Left ventricle myocardium inferior (tissue), 1 donor: ENCODE results near the gene ANTXR1. TPM values are rescaled to one million over a fixed set of nuclear protein-coding genes. Genes with fewer than 3 reads are reported as not detected.

Source experiments
- DNase-seq: peaks from one replicate; pipeline ENCODE4 v3.0.0-alpha.2; 2020
- H3K27ac ChIP-seq: fragments of 200-600 bp; replicated peaks from 2 replicates; pipeline ENCODE4 v1.8.0; 2021
- H3K27me3 ChIP-seq: fragments of 200-600 bp; 2 replicates; pipeline ENCODE4 v1.8.0; 2021; ENCODE audit warnings: low read depth
- H3K36me3 ChIP-seq: fragments of 200-600 bp; 2 replicates; pipeline ENCODE4 v1.8.0; 2021
- H3K4me1 ChIP-seq: fragments of 200-600 bp; 2 replicates; pipeline ENCODE4 v1.8.0; 2021
- H3K4me3 ChIP-seq: fragments of 200-600 bp; 2 replicates; pipeline ENCODE4 v1.8.0; 2021; ENCODE audit warnings: mild to moderate bottlenecking, moderate library complexity
- H3K9me3 ChIP-seq: fragments of 200-600 bp; replicated peaks from 2 replicates; pipeline ENCODE4 v1.8.0; 2021
- intact Hi-C: fragments of 100-400 bp; cut with micrococcal nuclease; formaldehyde crosslinking; loops from one replicate; pipeline ENCODE4 v1.11.0; 2022
- total RNA-seq: library from RNA; stranded (reverse); fragmentation: NEBNext Ultra II Directional; extraction: Animal tissue kit (Norgen Biotek cat#: 25700); gene quantifications from one replicate; pipeline ENCODE4 v1.2.1, GENCODE V29; 2021
- TF ChIP-seq, protein P1 (sequence below): fragments of 200-600 bp; IDR thresholded peaks from 2 replicates; pipeline ENCODE4 v1.8.0; 2021; ENCODE audit warnings: antibody characterized with exemption, mild to moderate bottlenecking, borderline replicate concordance
- donor health status: DM: no; HTN: yes; CAD: no; lungs with severe emphysema.

The ANTXR1 gene
- total RNA-seq, 1 donor from 2014 or later = 23.3 TPM

DNA sequence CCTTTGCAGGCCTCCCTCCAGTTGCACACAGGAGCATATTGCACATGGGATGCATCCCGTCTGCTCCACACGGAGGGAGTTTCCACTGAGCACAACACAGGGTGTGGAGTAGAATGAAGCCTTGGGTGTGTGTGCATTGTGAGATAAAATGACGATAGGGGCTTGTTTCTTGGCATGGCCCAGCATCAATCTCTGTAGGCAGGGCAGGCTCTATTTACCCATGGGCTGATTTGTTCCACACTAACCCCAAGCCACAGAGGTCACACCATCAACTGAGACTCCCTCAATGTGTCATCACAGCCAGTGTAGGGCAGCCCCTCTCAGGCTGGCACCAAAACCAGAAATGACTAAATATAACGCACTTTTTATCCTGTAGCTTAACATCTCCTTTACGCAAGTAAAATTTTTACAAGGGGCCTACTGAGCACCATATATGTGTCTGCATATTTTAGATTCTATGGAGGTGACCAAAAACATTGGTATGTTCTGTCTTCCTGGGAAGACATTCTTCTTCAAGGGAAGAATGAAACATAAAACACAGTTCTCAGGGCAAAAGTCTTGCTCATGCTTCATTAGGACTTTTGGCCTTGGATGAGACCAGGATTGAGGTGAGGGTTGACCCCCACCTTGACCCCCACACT, 41.3 kb upstream of the ANTXR1 start:
- peaks cover 12% of the 10 kb centered on the region for H3K27me3 ChIP-seq
- no peak for DNase-seq
- no peak overlapping the region for H3K27ac ChIP-seq
- intact Hi-C loops = no loop called here
- TF ChIP-seq, protein P1, sequence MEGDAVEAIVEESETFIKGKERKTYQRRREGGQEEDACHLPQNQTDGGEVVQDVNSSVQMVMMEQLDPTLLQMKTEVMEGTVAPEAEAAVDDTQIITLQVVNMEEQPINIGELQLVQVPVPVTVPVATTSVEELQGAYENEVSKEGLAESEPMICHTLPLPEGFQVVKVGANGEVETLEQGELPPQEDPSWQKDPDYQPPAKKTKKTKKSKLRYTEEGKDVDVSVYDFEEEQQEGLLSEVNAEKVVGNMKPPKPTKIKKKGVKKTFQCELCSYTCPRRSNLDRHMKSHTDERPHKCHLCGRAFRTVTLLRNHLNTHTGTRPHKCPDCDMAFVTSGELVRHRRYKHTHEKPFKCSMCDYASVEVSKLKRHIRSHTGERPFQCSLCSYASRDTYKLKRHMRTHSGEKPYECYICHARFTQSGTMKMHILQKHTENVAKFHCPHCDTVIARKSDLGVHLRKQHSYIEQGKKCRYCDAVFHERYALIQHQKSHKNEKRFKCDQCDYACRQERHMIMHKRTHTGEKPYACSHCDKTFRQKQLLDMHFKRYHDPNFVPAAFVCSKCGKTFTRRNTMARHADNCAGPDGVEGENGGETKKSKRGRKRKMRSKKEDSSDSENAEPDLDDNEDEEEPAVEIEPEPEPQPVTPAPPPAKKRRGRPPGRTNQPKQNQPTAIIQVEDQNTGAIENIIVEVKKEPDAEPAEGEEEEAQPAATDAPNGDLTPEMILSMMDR = no peak
- no peak overlapping the region for H3K4me3 ChIP-seq
- peaks cover 2% of the 10 kb centered on the region for H3K4me1 ChIP-seq
- no peaks in the 10 kb centered on the region for H3K9me3 ChIP-seq
- H3K36me3 ChIP-seq = no peaks in the 10 kb centered on the region

DNA sequence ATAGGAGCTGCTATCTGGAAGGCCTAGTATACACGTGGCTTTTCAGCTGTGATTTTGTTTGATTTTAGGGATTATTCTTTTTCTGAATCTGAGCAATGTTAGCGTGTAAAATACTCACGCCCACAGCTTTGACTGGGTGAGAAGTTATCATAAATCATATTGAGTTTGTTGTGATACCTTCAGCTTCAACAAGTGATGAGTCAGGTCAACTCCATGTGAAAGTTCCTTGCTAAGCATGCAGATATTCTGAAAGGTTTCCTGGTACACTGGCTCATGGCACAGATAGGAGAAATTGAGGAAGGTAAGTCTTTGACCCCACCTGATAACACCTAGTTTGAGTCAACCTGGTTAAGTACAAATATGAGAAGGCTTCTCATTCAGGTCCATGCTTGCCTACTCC, 38.7 kb upstream of the ANTXR1 start, which contains the start of gene GKN1:
GKN1 (plus strand) TSS at position 386 of the 400 bp plus-strand sequence. CDS start 42 bp downstream, outside the sequence.
- H3K27ac ChIP-seq = no peak within 1 kb of the TSS
- no peaks in the 10 kb centered on the region for H3K9me3 ChIP-seq
- H3K36me3 ChIP-seq = no peaks in the 10 kb centered on the region
- H3K4me3 ChIP-seq = no peak within 1 kb of the TSS
- intact Hi-C loops = no loop called here
- peaks cover 29% of the 10 kb centered on the region for H3K27me3 ChIP-seq
- DNase-seq = no peak
- peaks cover 2% of the 10 kb centered on the region for H3K4me1 ChIP-seq
- TF ChIP-seq, protein P1 = no peak

DNA sequence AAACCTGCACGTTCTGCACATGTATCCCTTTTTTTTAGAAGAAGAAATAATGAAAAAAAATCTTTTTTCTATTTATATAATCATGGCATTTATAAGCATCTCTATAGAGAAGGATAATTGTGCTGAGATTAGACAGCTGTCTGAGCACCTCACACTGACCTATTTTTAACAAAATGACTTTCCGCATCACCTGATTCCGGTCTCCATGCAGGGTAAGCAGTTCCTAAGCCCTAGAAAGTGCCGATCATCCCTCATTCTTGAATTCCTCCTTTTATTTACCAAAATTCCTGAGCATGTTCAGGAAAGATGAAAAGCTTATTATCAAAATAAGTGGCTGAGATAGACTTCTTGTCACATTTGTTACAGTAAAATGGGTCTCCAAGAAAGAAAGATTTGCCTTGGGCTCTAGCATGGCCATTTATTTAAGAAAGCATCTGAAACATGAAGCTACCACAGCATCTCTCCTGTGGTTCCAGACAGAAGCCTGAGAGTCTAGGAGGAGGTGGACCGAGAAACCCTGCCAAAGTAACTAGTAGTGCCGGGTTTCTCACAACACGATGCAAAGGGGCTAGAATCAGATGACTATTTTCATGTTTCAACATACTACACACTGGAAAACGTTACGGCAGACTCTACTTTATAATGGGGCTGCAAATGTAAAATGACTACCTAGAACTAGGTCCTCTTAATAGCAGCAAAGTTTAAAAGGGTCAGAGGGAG, 37.9 kb upstream of the ANTXR1 start:
- H3K9me3 ChIP-seq = no peaks in the 10 kb centered on the region
- H3K4me3 ChIP-seq = no peak overlapping the region
- no peak for DNase-seq
- H3K27ac ChIP-seq = no peak overlapping the region
- peaks cover 2% of the 10 kb centered on the region for H3K4me1 ChIP-seq
- TF ChIP-seq, protein P1 = no peak
- intact Hi-C loops = no loop called here
- H3K36me3 ChIP-seq = no peaks in the 10 kb centered on the region
- peaks cover 38% of the 10 kb centered on the region for H3K27me3 ChIP-seq

DNA sequence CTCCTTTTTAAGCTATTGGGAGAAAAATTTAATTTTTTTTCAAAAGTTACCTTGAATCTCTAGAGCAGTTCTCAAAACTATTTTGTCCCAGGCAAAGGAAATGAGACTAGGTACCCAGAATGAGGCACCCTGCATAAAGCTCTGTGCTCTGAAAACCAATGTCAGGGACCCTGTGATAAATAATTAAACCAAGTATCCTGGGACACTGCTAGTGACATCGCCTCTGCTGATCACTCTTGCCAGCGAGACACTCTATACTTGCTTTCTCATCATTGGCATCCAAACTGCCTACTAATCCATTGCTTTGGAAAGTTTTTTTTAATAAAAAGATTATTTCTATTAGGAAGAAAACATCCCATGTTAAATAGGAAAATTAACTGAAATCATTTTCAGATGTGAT, 37.1 kb upstream of the ANTXR1 start:
- H3K27me3 ChIP-seq = peaks cover 38% of the 10 kb centered on the region
- H3K36me3 ChIP-seq = no peaks in the 10 kb centered on the region
- H3K4me1 ChIP-seq = peaks cover 2% of the 10 kb centered on the region
- H3K9me3 ChIP-seq = no peaks in the 10 kb centered on the region
- TF ChIP-seq, protein P1 = no peak
- intact Hi-C loops = no loop called here
- H3K27ac ChIP-seq = no peak overlapping the region
- no peak for DNase-seq
- no peak overlapping the region for H3K4me3 ChIP-seq

DNA sequence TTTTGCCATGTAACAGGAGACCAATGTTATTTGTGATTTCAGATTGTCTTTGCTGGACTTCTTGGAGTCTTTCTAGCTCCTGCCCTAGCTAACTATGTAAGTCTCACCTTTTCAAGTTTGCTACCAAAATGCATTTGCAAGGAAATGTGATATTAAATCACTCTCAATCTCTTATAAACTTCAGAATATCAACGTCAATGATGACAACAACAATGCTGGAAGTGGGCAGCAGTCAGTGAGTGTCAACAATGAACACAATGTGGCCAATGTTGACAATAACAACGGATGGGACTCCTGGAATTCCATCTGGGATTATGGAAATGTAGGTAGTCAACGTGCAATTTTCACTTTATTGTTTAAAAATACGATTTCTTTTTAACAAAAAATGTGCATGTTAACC, 35.5 kb upstream of the ANTXR1 start:
- no peak for DNase-seq
- Histone ChIP-seq H3K27ac (no peak overlapping the region), H3K27me3 (peaks cover 38% of the 10 kb centered on the region), H3K36me3 (no peaks in the 10 kb centered on the region), H3K4me1 (peaks cover 2% of the 10 kb centered on the region), H3K4me3 (no peak overlapping the region), H3K9me3 (no peaks in the 10 kb centered on the region)
- TF ChIP-seq, protein P1 = no peak
- intact Hi-C loops = no loop called here
